WTC11 (cell line): Measurements from ENCODE around the gene SLCO1B1. TPM values are rescaled to one million over a fixed set of nuclear protein-coding genes. Genes with fewer than 3 reads are reported as not detected.

Experiments
- ATAC-seq: fragments of 200-7000 bp; cut with Tn5 transposase; 2 replicates; pipeline ENCODE4 v1.10.0; 2021; ENCODE audit warnings: mild to moderate bottlenecking, moderate library complexity
- CTCF ChIA-PET: fragments of 300-600 bp; sonication (Branson Sonifier 250); formaldehyde crosslinking; loops from one replicate; lab custom pipeline; 2021; ENCODE audit warnings: antibody characterized with exemption; lab: Charles Lee
- POLR2A ChIA-PET: fragments of 350-600 bp; sonication (Branson Sonifier 250); formaldehyde crosslinking; loops from one replicate; lab custom pipeline; 2021; ENCODE audit warnings: antibody characterized with exemption; lab: Charles Lee
- DNase-seq: peaks from one replicate; pipeline ENCODE4 v3.0.0; 2021; ENCODE audit warnings: low spot score
- H3K27ac Mint-ChIP-seq: 2 replicates; pipeline ENCODE4 v1.8.0; 2021; ENCODE audit warnings: mixed read lengths
- H3K27me3 Mint-ChIP-seq: 2 replicates; pipeline ENCODE4 v1.8.0; 2021; ENCODE audit warnings: low read depth, mild to moderate bottlenecking, moderate library complexity, mixed read lengths
- H3K36me3 Mint-ChIP-seq: 2 replicates; pipeline ENCODE4 v1.8.0; 2021; ENCODE audit warnings: mixed read lengths
- H3K4me1 Mint-ChIP-seq: 2 replicates; pipeline ENCODE4 v1.8.0; 2022; ENCODE audit warnings: mixed read lengths
- H3K4me3 Mint-ChIP-seq: 2 replicates; pipeline ENCODE4 v1.8.0; 2021; ENCODE audit warnings: mild to moderate bottlenecking, moderate library complexity, mixed read lengths
- H3K9me3 Mint-ChIP-seq: 2 replicates; pipeline ENCODE4 v1.8.0; 2021; ENCODE audit warnings: mixed read lengths
- CREB1 ChIP-seq: sonication (generic); formaldehyde crosslinking; IDR thresholded peaks from 2 replicates; pipeline ENCODE4 v1.8.0; 2023; ENCODE audit warnings: mild to moderate bottlenecking, missing genetic modification reagents
- ELF4 ChIP-seq: sonication (generic); formaldehyde crosslinking; IDR thresholded peaks from 2 replicates; pipeline ENCODE4 v1.8.1; 2022; ENCODE audit warnings: low read depth, mild to moderate bottlenecking, moderate library complexity, missing genetic modification reagents
- FOXK1 ChIP-seq: sonication (generic); formaldehyde crosslinking; IDR thresholded peaks from 2 replicates; pipeline ENCODE4 v1.8.0; 2022; ENCODE audit warnings: mild to moderate bottlenecking, moderate library complexity, missing genetic modification reagents
- HMGA2 ChIP-seq: fragments of 250-450 bp; sonication (Bioruptor Pico); IDR thresholded peaks from 2 replicates; pipeline ENCODE4 v1.4.0; 2021; ENCODE audit warnings: mild to moderate bottlenecking, moderate library complexity
- NR1H2 ChIP-seq: sonication (generic); formaldehyde crosslinking; IDR thresholded peaks from 2 replicates; pipeline ENCODE4 v1.9.0; 2021; ENCODE audit warnings: mild to moderate bottlenecking, moderate library complexity, missing genetic modification reagents
- NR3C1 ChIP-seq: sonication (generic); formaldehyde crosslinking; conservative IDR thresholded peaks from 2 replicates; pipeline ENCODE4 v1.8.1; 2023; ENCODE audit warnings: low read depth, mild to moderate bottlenecking, missing genetic modification reagents
- SMAD3 ChIP-seq: sonication (generic); formaldehyde crosslinking; IDR thresholded peaks from 2 replicates; pipeline ENCODE4 v1.8.0; 2022; ENCODE audit warnings: missing genetic modification reagents, mild to moderate bottlenecking, borderline replicate concordance
- SOX15 ChIP-seq: fragments of 250-450 bp; sonication (Bioruptor Pico); IDR thresholded peaks from 2 replicates; pipeline ENCODE4 v1.9.0; 2021; ENCODE audit warnings: mild to moderate bottlenecking
- TCF7 ChIP-seq: sonication (generic); formaldehyde crosslinking; IDR thresholded peaks from 2 replicates; pipeline ENCODE4 v1.8.0; 2022; ENCODE audit warnings: mild to moderate bottlenecking, low read depth, missing genetic modification reagents, moderate library complexity
- TEAD4 ChIP-seq: sonication (generic); formaldehyde crosslinking; IDR thresholded peaks from 2 replicates; pipeline ENCODE4 v1.8.0; 2022; ENCODE audit warnings: mild to moderate bottlenecking, missing genetic modification reagents
- ZNF138 ChIP-seq: sonication (generic); formaldehyde crosslinking; conservative IDR thresholded peaks from 2 replicates; pipeline ENCODE4 v1.8.1; 2022; ENCODE audit warnings: mild to moderate bottlenecking, moderate library complexity, missing genetic modification reagents
- ZNF317 ChIP-seq: sonication (generic); formaldehyde crosslinking; IDR thresholded peaks from 2 replicates; pipeline ENCODE4 v1.8.1; 2023; ENCODE audit warnings: low read depth, mild to moderate bottlenecking, moderate library complexity, missing genetic modification reagents, borderline replicate concordance
- total RNA-seq: library from RNA; stranded (reverse); gene quantifications from 3 replicates; pipeline ENCODE4 v1.2.3, GENCODE V29; 2021
- TF ChIP-seq, protein P1 (sequence below): fragments of 250-450 bp; sonication (Bioruptor Pico); conservative IDR thresholded peaks from 2 replicates; pipeline ENCODE4 v1.9.0; 2021; ENCODE audit warnings: mild to moderate bottlenecking
- TF ChIP-seq, protein P2 (sequence below): sonication (generic); formaldehyde crosslinking; IDR thresholded peaks from 2 replicates; pipeline ENCODE4 v1.8.1; 2023; ENCODE audit warnings: mild to moderate bottlenecking, moderate library complexity, missing genetic modification reagents
- TF ChIP-seq, protein P3 (sequence below): sonication (generic); formaldehyde crosslinking; IDR thresholded peaks from 2 replicates; pipeline ENCODE4 v1.8.1; 2023; ENCODE audit warnings: mild to moderate bottlenecking, missing genetic modification reagents
- TF ChIP-seq, protein P4 (sequence below): sonication (generic); formaldehyde crosslinking; IDR thresholded peaks from 2 replicates; pipeline ENCODE4 v1.8.1; 2023; ENCODE audit warnings: mild to moderate bottlenecking, missing genetic modification reagents, borderline replicate concordance

Gene SLCO1B1
- total RNA-seq, 1 experiment from 2014 or later, result 0.52 TPM

DNA sequence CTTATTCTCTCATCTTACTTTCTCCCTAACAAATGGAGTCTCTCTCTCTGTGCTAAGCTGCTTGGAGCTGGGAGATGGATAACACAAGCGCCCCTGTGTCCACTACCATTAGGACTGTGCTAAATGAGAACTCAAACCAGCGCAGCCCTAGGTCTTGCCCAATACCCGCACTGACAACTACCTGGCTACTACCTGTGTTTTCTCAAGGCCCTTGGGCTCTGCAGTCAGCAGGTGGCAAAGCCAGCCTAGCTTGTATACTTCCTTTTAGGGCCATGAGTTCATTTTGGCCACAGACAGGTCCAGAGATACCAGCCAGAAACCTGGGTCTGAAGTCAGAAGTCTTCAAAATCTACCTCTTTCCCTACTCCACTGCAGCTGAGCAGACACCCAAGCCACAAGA, 13.0 kb upstream of the SLCO1B1 start:
- Mint-ChIP-seq H3K4me3 (no peak overlapping the region), H3K9me3 (no peaks in the 10 kb centered on the region), H3K27me3 (no peaks in the 10 kb centered on the region), H3K36me3 (no peaks in the 10 kb centered on the region), H3K4me1 (peaks cover 11% of the 10 kb centered on the region), H3K27ac (no peak overlapping the region; the same call in 1 of the 2 replicates)
- no peak for DNase-seq
- ChIA-PET CTCF (interaction anchor here (0.6 kb wide), 1 partner anchor 108 kb away, joined by 4 read pairs; no protein-coding TSS in a partner anchor), POLR2A (interaction anchor here (0.6 kb wide), 1 partner anchor 22 kb away, joined by 3 read pairs; no protein-coding TSS in a partner anchor)
- no peak for ATAC-seq
- TF ChIP-seq ZNF138 (CRISPR knock-in tag) (no peak), SMAD3 (CRISPR knock-in tag) (no peak), ELF4 (CRISPR knock-in tag) (no peak), NR1H2 (CRISPR knock-in tag) (no peak), HMGA2 (CRISPR knock-in tag) (no peak), CREB1 (CRISPR knock-in tag) (no peak), TEAD4 (no peak), FOXK1 (CRISPR knock-in tag) (no peak)
- TF ChIP-seq, protein P1, sequence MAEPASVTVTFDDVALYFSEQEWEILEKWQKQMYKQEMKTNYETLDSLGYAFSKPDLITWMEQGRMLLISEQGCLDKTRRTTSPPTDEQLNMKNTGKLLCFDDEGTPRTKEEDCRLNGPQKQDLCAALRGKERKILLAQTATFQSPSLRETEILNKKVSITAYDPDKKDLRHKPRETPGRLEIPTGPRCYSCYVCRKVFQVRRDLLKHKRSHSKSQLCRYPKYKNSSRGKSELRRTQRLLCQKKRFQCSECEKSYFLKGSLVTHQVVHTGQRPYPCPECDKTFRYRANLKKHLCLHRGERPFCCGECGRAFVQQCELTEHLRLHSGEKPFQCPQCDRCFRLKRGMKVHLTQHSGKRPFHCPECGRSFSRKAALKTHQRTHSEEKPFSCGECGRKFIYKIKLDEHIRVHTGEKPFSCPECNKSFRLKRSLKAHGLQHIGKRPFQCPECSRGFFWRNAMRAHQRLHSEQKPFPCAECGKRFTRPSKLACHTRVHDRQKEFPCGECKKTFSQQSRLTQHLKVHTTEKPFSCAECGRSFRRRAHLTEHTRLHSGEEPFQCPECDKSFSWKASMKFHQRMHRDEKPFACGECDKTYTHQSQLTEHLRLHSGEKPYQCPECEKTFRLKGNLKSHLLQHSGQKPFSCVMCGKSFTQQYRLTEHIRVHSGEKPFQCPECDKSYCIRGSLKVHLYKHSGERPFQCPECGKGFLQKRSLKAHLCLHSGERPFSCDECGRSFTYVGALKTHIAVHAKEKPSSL, result no peak

DNA sequence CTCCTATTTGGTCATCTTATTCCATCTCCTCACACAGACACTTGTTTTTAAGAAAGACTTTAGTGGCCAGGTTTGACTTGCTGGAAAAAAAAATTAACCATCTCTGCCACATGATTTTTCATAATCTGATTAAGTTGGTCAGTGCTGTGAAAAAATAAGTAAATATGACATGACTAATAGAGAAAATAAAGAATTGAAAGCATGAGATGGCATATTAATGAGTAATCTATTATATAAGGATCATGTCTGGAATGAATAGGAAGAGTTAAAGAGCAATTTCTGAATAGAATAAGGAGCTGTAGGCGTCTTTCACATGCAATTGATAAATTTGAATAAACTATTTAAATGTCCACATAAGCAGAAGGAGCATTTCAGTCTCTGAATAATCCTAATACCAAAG, 12.2 kb upstream of the SLCO1B1 start:
- ATAC-seq (no peak), DNase-seq (no peak)
- H3K27ac Mint-ChIP-seq, result no peak overlapping the region
- no peaks in the 10 kb centered on the region for H3K36me3 Mint-ChIP-seq
- POLR2A ChIA-PET, result no interaction called here
- peaks cover 11% of the 10 kb centered on the region for H3K4me1 Mint-ChIP-seq
- no peaks in the 10 kb centered on the region for H3K9me3 Mint-ChIP-seq
- H3K27me3 Mint-ChIP-seq, result no peaks in the 10 kb centered on the region
- CTCF ChIA-PET, result no interaction called here
- TF ChIP-seq NR3C1 (no peak), ZNF317 (CRISPR knock-in tag) (no peak), SMAD3 (CRISPR knock-in tag) (no peak)
- H3K4me3 Mint-ChIP-seq, result no peak overlapping the region

DNA sequence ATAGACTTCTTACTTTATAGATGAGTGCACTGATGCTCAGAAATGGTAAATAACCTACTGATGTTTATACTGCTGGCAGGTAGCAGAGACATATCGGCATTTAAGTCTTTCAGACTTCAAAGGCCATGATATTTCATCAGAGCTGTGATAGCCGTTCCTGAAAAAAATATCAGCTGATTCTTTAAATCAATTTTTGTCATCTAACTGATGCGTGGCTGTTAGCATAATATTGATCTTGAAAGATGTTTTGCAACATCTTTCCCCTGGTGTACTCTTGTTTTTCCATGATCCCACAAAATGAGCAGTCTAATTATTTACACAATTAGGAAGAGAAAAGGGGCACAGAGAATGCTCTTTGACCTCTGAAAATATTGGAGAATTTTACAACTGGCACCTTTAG, 1.6 kb upstream of the SLCO1B1 start:
- Mint-ChIP-seq H3K4me3 (no peak overlapping the region), H3K27ac (no peak overlapping the region), H3K36me3 (no peaks in the 10 kb centered on the region), H3K9me3 (peaks cover 12% of the 10 kb centered on the region), H3K4me1 (no peaks in the 10 kb centered on the region), H3K27me3 (no peaks in the 10 kb centered on the region)
- DNase-seq (no peak), ATAC-seq (no peak)
- ChIA-PET CTCF (no interaction called here), POLR2A (no interaction called here)
- TF ChIP-seq, protein P2, sequence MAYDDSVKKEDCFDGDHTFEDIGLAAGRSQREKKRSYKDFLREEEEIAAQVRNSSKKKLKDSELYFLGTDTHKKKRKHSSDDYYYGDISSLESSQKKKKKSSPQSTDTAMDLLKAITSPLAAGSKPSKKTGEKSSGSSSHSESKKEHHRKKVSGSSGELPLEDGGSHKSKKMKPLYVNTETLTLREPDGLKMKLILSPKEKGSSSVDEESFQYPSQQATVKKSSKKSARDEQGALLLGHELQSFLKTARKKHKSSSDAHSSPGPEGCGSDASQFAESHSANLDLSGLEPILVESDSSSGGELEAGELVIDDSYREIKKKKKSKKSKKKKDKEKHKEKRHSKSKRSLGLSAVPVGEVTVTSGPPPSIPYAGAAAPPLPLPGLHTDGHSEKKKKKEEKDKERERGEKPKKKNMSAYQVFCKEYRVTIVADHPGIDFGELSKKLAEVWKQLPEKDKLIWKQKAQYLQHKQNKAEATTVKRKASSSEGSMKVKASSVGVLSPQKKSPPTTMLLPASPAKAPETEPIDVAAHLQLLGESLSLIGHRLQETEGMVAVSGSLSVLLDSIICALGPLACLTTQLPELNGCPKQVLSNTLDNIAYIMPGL (CRISPR knock-in tag), result no peak
- TF ChIP-seq, protein P3, sequence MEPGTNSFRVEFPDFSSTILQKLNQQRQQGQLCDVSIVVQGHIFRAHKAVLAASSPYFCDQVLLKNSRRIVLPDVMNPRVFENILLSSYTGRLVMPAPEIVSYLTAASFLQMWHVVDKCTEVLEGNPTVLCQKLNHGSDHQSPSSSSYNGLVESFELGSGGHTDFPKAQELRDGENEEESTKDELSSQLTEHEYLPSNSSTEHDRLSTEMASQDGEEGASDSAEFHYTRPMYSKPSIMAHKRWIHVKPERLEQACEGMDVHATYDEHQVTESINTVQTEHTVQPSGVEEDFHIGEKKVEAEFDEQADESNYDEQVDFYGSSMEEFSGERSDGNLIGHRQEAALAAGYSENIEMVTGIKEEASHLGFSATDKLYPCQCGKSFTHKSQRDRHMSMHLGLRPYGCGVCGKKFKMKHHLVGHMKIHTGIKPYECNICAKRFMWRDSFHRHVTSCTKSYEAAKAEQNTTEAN (CRISPR knock-in tag), result no peak
- no peak for TF ChIP-seq FOXK1 (CRISPR knock-in tag)
- TF ChIP-seq TCF7 (CRISPR knock-in tag), result no peak
- no peak for TF ChIP-seq SOX15 (CRISPR knock-in tag)
- TF ChIP-seq, protein P4, sequence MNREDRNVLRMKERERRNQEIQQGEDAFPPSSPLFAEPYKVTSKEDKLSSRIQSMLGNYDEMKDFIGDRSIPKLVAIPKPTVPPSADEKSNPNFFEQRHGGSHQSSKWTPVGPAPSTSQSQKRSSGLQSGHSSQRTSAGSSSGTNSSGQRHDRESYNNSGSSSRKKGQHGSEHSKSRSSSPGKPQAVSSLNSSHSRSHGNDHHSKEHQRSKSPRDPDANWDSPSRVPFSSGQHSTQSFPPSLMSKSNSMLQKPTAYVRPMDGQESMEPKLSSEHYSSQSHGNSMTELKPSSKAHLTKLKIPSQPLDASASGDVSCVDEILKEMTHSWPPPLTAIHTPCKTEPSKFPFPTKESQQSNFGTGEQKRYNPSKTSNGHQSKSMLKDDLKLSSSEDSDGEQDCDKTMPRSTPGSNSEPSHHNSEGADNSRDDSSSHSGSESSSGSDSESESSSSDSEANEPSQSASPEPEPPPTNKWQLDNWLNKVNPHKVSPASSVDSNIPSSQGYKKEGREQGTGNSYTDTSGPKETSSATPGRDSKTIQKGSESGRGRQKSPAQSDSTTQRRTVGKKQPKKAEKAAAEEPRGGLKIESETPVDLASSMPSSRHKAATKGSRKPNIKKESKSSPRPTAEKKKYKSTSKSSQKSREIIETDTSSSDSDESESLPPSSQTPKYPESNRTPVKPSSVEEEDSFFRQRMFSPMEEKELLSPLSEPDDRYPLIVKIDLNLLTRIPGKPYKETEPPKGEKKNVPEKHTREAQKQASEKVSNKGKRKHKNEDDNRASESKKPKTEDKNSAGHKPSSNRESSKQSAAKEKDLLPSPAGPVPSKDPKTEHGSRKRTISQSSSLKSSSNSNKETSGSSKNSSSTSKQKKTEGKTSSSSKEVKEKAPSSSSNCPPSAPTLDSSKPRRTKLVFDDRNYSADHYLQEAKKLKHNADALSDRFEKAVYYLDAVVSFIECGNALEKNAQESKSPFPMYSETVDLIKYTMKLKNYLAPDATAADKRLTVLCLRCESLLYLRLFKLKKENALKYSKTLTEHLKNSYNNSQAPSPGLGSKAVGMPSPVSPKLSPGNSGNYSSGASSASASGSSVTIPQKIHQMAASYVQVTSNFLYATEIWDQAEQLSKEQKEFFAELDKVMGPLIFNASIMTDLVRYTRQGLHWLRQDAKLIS, result no peak
- TF ChIP-seq, all 79 proteins: peak for 0
